GM21619 (cell line): ENCODE results near the gene UBR7.

Source experiments
- ATAC-seq: cut with Tn5 transposase; IDR thresholded peaks from one replicate; pipeline ENCODE4 v1.9.1; 2021; ENCODE audit not compliant: unreplicated experiment

The UBR7 gene

DNA sequence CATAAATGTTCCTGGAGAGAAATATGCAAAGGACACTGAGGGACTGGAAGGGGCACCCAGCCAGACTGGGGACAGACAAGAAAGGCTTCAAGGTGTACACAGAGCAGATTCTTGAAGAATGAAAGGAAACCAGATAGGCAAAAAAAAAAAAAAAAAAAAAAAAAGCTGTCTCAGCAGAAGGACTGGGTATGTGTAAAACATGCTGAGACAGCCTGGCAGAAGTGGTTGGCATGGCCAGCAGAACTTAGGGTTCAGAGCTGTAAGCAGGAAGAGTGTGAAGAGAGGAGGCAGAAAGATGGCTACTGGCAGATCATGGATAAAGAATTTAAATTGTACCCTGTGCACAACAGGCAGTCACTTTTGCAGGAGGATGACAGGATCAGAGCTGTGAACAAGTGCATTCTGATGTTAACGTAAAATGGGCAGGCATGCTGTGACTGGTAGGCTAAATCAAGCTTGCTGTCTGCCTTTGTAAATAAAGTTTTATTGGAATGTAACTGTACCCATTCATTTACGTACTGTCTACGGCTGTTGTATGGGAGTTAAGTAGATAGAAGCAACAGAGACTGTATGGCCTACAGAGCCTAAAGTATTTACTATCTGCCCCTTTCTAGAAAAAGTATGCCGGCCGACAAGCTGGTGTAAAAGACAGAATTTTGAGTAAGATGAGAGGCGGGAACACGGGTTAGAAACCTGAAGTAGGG lies 42.2 kb downstream of the UBR7 start:
- ATAC-seq: no peak

GRCh38 chr14:93262446-93262845 lies 55.4 kb downstream of the UBR7 start:
- ATAC-seq: no peak

DNA sequence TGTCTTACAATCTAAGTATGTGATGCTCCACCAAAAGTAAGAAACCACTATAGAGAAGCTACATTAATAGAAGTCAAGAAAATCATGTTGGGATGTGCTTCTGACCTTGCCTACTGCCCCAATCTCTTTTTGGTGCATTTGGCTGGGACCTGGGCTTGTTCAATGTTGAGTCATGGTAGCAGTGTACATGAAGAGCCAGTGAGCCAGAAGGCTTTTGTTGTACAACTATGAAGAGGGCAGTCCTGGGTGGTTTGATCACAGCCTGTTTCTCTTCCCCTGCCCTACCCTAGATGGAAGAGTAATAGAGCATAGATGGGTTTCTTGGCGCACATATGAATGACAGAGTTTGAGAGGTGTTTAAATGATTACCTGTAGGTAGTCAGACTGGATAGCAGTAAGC lies 56.4 kb downstream of the UBR7 start:
- ATAC-seq: no peak

DNA sequence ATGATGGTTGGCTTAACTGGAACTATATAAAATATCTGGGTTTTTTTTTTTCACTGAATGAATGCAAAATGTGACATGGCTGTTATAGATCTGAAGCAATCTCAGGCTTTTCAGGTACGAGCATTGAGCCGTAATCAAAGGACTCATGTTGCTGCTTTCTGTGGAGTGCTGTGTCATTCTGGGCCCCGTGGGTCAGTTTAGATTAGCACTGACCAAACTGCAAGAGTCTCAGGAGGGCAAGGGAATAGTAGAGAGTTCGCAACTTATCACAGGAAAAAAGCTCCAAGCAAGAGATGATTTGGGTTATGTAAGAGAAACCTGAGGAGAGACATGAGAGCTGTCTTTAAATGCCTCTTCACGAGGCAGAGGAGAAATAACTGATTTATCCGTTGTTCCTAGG lies 59.1 kb downstream of the UBR7 start:
- no peak for ATAC-seq

GRCh38 chr14:93267149-93267711 lies 60.2 kb downstream of the UBR7 start:
- no peak for ATAC-seq

DNA sequence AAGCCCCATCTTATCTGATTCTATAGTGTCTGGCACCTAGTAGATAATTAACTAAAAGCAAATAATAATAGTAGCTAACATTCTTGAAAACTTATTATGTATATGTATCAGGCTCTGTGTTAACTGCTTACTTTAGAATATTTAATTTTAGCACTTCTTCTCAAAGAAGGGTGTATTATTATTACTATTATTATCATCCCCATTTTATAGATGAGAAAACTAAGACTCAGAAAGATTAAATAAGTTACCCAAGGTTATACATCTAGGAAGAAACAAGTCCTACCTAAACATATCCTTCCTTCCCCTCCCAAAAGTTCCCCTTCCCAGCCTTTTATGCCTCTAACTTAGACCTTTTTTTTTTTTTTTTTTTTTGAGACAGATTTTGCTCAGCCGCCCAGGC lies 61.4 kb downstream of the UBR7 start:
- ATAC-seq: no peak

GRCh38 chr14:93269341-93270068 lies 62.4 kb downstream of the UBR7 start:
- no peak for ATAC-seq

DNA sequence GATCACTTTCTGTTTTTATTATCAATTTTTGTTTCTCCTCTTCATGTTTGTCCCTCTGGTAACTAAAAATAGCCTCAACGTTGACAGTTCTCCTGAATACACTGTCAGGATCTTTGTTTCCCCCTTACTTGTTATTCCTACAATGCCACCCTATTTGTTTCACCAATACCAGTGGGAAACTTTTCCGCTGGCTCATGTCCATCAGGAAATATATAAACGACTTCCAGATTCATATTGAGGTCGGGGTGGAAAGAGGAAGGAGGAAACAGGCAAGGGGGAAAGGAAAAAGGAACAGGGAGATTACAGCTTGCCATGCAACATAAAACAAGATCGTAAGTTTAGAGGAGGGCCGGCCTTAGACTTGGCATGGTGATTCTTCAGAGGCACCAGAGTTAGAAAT lies 64.1 kb downstream of the UBR7 start:
- no peak for ATAC-seq

DNA sequence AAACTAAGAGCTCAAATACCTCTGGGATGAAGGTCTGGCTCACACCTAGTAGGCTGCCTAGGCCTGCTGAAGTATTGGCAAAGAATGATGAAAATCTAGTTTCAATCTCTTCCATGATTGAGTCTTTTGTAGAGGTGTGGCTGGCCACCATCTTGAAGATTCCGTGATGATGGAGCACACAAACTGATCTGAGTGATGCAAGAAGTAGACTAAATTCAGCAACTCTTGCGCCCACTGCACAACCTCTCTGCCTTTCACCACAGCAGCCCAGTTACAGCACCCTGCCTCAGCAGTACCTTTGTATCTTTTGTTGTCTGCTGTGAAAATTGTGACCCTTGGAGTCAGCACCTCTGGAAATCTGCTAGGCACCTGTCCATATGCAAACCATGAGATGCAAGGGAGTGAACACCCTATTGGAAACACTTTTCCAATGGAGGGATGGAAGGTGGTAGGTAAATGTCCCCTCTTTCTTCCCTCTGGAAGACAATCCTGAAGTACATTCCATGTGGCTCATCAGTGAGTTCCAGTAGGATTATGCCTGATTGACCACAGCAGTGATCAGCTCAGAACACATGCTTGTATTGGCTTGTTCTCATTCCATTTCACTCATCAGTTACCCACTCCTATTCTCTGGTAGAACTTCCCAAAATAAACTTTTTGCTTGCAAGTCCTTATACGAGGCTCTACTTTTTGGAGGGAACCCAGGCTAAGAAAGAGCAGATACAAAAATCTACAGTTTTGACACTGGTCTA lies 67.2 kb downstream of the UBR7 start:
- no peak for ATAC-seq

GRCh38 chr14:93276031-93276716 lies 69.1 kb downstream of the UBR7 start:
- no peak for ATAC-seq
